Measurements from ENCODE around the gene GDF3.

- TF ChIP-seq ZNF274 (IDR thresholded peaks at IDR 0.05; ENCODE audit: low read depth, low read length) = no peak
- no peak for TF ChIP-seq CTCF (IDR thresholded peaks at IDR 0.05 in 2 of 3, conservative IDR thresholded peaks at IDR 0.05 in 1 of 3; ENCODE audit: borderline replicate concordance in 1 of 3, insufficient read depth in 1 of 3, low read depth in 2 of 3, low read length in 2 of 3)
- no peak for TF ChIP-seq SP1 (IDR thresholded peaks at IDR 0.05; ENCODE audit: low read depth)
- no peak for TF ChIP-seq YY1 (IDR thresholded peaks at IDR 0.05; ENCODE audit: extremely low read depth, insufficient replicate concordance, low read depth, low read length)
- no peak for TF ChIP-seq MAX (IDR thresholded peaks at IDR 0.05)
- TF ChIP-seq FOSL1 (IDR thresholded peaks at IDR 0.05; ENCODE audit: low read depth) = no peak
- TF ChIP-seq, protein P1, sequence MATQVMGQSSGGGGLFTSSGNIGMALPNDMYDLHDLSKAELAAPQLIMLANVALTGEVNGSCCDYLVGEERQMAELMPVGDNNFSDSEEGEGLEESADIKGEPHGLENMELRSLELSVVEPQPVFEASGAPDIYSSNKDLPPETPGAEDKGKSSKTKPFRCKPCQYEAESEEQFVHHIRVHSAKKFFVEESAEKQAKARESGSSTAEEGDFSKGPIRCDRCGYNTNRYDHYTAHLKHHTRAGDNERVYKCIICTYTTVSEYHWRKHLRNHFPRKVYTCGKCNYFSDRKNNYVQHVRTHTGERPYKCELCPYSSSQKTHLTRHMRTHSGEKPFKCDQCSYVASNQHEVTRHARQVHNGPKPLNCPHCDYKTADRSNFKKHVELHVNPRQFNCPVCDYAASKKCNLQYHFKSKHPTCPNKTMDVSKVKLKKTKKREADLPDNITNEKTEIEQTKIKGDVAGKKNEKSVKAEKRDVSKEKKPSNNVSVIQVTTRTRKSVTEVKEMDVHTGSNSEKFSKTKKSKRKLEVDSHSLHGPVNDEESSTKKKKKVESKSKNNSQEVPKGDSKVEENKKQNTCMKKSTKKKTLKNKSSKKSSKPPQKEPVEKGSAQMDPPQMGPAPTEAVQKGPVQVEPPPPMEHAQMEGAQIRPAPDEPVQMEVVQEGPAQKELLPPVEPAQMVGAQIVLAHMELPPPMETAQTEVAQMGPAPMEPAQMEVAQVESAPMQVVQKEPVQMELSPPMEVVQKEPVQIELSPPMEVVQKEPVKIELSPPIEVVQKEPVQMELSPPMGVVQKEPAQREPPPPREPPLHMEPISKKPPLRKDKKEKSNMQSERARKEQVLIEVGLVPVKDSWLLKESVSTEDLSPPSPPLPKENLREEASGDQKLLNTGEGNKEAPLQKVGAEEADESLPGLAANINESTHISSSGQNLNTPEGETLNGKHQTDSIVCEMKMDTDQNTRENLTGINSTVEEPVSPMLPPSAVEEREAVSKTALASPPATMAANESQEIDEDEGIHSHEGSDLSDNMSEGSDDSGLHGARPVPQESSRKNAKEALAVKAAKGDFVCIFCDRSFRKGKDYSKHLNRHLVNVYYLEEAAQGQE (IDR thresholded peaks at IDR 0.05; ENCODE audit: low read depth) = no peak
- no peak for TF ChIP-seq POLR2AphosphoS5 (IDR thresholded peaks at IDR 0.05; ENCODE audit: low read depth, low read length)
- no peak for TF ChIP-seq TCF7L2 (IDR thresholded peaks at IDR 0.05; ENCODE audit: borderline replicate concordance, extremely low read depth, insufficient read depth, insufficient read length)
- TF ChIP-seq EZH2 (IDR thresholded peaks at IDR 0.05) = no peak
- no peak for TF ChIP-seq POLR2A (IDR thresholded peaks at IDR 0.05; ENCODE audit: borderline replicate concordance, extremely low read depth, insufficient read depth, insufficient read length)
- no peak for TF ChIP-seq JUND (IDR thresholded peaks at IDR 0.05)
Measured at GRCh38 chr12:7666595-7666994, 29.0 kb downstream of the GDF3 start.
